ENCODE results near the gene ZNF654. TPM values are rescaled to one million over a fixed set of nuclear protein-coding genes. Genes with fewer than 3 reads are reported as not detected.

Gene ZNF654
- total RNA-seq, 1 donor from 2014 or later = 9.9 TPM

DNA sequence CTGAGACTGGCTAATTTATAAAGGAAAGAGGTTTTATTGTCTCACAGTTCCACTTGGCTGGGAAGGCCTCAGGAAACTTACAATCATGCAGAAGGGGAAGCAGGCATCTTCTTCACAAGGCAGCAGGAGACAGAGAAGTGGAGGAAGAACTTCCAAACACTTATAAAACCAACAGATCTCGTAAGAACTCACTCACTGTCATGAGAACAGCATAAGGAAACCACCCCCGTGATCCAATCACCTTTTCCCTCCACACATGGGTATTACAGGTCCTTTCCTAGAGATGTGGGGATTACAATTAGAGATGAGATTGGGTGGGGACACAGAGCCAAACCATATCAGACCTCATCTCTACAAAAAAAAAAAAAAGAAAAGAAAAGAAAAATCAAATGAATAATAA, 26.0 kb upstream of the ZNF654 start:
- TF ChIP-seq, protein P1, sequence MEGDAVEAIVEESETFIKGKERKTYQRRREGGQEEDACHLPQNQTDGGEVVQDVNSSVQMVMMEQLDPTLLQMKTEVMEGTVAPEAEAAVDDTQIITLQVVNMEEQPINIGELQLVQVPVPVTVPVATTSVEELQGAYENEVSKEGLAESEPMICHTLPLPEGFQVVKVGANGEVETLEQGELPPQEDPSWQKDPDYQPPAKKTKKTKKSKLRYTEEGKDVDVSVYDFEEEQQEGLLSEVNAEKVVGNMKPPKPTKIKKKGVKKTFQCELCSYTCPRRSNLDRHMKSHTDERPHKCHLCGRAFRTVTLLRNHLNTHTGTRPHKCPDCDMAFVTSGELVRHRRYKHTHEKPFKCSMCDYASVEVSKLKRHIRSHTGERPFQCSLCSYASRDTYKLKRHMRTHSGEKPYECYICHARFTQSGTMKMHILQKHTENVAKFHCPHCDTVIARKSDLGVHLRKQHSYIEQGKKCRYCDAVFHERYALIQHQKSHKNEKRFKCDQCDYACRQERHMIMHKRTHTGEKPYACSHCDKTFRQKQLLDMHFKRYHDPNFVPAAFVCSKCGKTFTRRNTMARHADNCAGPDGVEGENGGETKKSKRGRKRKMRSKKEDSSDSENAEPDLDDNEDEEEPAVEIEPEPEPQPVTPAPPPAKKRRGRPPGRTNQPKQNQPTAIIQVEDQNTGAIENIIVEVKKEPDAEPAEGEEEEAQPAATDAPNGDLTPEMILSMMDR (IDR thresholded peaks at IDR 0.05; ENCODE audit: unreplicated experiment) = no peak
- DNase-seq (ENCODE audit: low spot score, unreplicated experiment) = no peak
- no peak overlapping the region for H3K27ac Mint-ChIP-seq
- no peaks in the 10 kb centered on the region for H3K36me3 Mint-ChIP-seq (ENCODE audit: insufficient read depth)
- H3K27me3 Mint-ChIP-seq = no peaks in the 10 kb centered on the region
- no peak overlapping the region for H3K4me3 Mint-ChIP-seq (ENCODE audit: low read depth)
- no peaks in the 10 kb centered on the region for H3K4me1 Mint-ChIP-seq (ENCODE audit: low read depth)
- no peaks in the 10 kb centered on the region for H3K9me3 Mint-ChIP-seq (ENCODE audit: low read depth)

- DNase-seq (ENCODE audit: low spot score, unreplicated experiment) = no peak
- no peaks in the 10 kb centered on the region for H3K4me1 Mint-ChIP-seq (ENCODE audit: low read depth)
- H3K4me3 Mint-ChIP-seq (ENCODE audit: low read depth) = no peak overlapping the region
- no peaks in the 10 kb centered on the region for H3K36me3 Mint-ChIP-seq (ENCODE audit: insufficient read depth)
- no peaks in the 10 kb centered on the region for H3K27me3 Mint-ChIP-seq
- no peaks in the 10 kb centered on the region for H3K9me3 Mint-ChIP-seq (ENCODE audit: low read depth)
- TF ChIP-seq, protein P1 (IDR thresholded peaks at IDR 0.05; ENCODE audit: unreplicated experiment) = no peak
- H3K27ac Mint-ChIP-seq = no peak overlapping the region
Observed at GRCh38 chr3:88033808-88034207, 25.2 kb upstream of the ZNF654 start.

GRCh38 chr3:88034491-88035275, 24.4 kb upstream of the ZNF654 start:
- no peaks in the 10 kb centered on the region for H3K9me3 Mint-ChIP-seq (ENCODE audit: low read depth)
- DNase-seq (ENCODE audit: low spot score, unreplicated experiment) = no peak

GRCh38 chr3:88036221-88036620, 22.8 kb upstream of the ZNF654 start:
- TF ChIP-seq, protein P1 (IDR thresholded peaks at IDR 0.05; ENCODE audit: unreplicated experiment) = no peak
- Mint-ChIP-seq H3K27ac (no peak overlapping the region), H3K36me3 (ENCODE audit: insufficient read depth) (no peaks in the 10 kb centered on the region), H3K9me3 (ENCODE audit: low read depth) (no peaks in the 10 kb centered on the region), H3K4me3 (ENCODE audit: low read depth) (no peak overlapping the region), H3K4me1 (ENCODE audit: low read depth) (no peaks in the 10 kb centered on the region), H3K27me3 (no peaks in the 10 kb centered on the region)
- no peak for DNase-seq (ENCODE audit: low spot score, unreplicated experiment)

More at GRCh38 chr3:88034491-88035275, 24.4 kb upstream of the ZNF654 start:
- no peak overlapping the region for H3K4me3 Mint-ChIP-seq (ENCODE audit: low read depth)
- no peaks in the 10 kb centered on the region for H3K27me3 Mint-ChIP-seq
- H3K27ac Mint-ChIP-seq = no peak overlapping the region
- H3K4me1 Mint-ChIP-seq (ENCODE audit: low read depth) = no peaks in the 10 kb centered on the region
- no peaks in the 10 kb centered on the region for H3K36me3 Mint-ChIP-seq (ENCODE audit: insufficient read depth)
- TF ChIP-seq, protein P1 (IDR thresholded peaks at IDR 0.05; ENCODE audit: unreplicated experiment) = no peak

DNA sequence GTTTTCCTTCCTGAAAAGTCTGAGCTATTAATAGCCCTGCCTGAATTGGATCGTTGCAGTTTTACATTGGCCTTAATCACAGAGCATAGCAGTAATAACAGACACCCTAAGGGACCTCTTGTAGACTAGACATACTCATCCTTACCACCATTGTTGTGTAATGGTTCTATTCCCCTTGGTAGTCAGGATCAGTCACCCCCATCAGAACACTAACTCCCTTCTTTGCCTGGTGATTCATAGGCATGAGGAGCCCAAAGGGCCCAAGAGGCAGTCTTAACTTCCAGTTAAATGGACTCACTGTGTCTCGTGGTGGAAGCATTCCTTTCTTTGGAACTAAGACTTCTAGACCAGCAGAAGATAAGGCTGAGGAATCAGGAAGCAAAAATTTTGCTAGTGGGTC, 20.5 kb upstream of the ZNF654 start:
- Mint-ChIP-seq H3K27ac (no peak overlapping the region), H3K36me3 (ENCODE audit: insufficient read depth) (no peaks in the 10 kb centered on the region), H3K27me3 (no peaks in the 10 kb centered on the region), H3K4me1 (ENCODE audit: low read depth) (no peaks in the 10 kb centered on the region), H3K9me3 (ENCODE audit: low read depth) (no peaks in the 10 kb centered on the region), H3K4me3 (ENCODE audit: low read depth) (no peak overlapping the region)
- DNase-seq (ENCODE audit: low spot score, unreplicated experiment) = no peak
- TF ChIP-seq, protein P1 (IDR thresholded peaks at IDR 0.05; ENCODE audit: unreplicated experiment) = no peak
